GM10248 (cell line): ENCODE results near the gene GLIS1.

Experiments
- CTCF ChIA-PET: fragments of 300-600 bp; sonication (Branson Sonifier 250); formaldehyde crosslinking; extraction: SDS; loops from one replicate; lab custom pipeline; 2021; ENCODE audit warnings: antibody characterized with exemption; lab: Yijun Ruan, JAX
- POLR2A ChIA-PET: fragments of 350-650 bp; sonication (Branson Sonifier 250); formaldehyde crosslinking; extraction: SDS; loops from one replicate; lab custom pipeline; 2020; ENCODE audit warnings: antibody characterized with exemption; lab: Yijun Ruan, JAX
- DNase-seq: peaks from one replicate; pipeline ENCODE4 v3.0.0; 2012; ENCODE audit errors: extremely low spot score
- TF ChIP-seq, protein P1 (sequence below): IDR thresholded peaks from 2 replicates; pipeline ENCODE4 v1.5.1; 2012; ENCODE audit warnings: mild to moderate bottlenecking, low read depth; ENCODE audit errors: extremely low read depth, missing control alignments, control extremely low read depth

GLIS1 gene

DNA sequence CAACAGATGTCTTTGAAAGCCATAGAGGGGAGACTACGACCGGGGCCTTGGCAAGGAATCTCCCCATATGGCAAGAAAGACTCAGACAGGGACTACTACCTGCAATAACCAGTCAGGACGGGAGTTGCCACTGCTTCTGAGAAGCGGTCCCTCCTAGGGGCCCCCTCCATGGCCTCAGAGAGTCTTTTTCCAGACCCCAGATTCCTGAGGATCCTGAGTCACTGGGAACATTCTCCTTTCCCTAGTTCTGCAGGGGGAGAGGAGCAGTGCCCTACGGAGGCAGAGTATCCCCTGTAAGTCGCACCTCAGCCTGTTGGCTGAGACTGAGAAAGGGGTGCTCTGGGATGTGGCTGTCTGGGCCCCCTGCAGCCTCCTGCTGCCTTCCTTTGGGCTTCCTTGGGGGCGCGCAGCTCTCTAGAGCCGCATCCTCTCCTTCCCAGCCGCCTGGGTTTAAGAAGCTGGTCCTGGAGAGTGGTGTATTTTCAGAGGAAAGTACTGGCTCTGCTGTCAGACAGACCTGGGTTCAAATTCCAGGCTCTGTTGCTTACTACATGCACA lies 7.8 kb downstream of the GLIS1 start:
- TF ChIP-seq, protein P1, sequence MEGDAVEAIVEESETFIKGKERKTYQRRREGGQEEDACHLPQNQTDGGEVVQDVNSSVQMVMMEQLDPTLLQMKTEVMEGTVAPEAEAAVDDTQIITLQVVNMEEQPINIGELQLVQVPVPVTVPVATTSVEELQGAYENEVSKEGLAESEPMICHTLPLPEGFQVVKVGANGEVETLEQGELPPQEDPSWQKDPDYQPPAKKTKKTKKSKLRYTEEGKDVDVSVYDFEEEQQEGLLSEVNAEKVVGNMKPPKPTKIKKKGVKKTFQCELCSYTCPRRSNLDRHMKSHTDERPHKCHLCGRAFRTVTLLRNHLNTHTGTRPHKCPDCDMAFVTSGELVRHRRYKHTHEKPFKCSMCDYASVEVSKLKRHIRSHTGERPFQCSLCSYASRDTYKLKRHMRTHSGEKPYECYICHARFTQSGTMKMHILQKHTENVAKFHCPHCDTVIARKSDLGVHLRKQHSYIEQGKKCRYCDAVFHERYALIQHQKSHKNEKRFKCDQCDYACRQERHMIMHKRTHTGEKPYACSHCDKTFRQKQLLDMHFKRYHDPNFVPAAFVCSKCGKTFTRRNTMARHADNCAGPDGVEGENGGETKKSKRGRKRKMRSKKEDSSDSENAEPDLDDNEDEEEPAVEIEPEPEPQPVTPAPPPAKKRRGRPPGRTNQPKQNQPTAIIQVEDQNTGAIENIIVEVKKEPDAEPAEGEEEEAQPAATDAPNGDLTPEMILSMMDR = no peak
- ChIA-PET POLR2A (no interaction called here), CTCF (no interaction called here)
- DNase-seq = no peak

GRCh38 chr1:53730224-53730865 lies 8.6 kb downstream of the GLIS1 start:
- POLR2A ChIA-PET = no interaction called here
- DNase-seq = no peak
- TF ChIP-seq, protein P1 = no peak
- CTCF ChIA-PET = no interaction called here

- DNase-seq = no peak
- ChIA-PET POLR2A (no interaction called here), CTCF (no interaction called here)
- TF ChIP-seq, protein P1 = no peak
These were observed 9.3 kb downstream of the GLIS1 start for GRCh38 chr1:53729456-53730223.

- POLR2A ChIA-PET = no interaction called here
- TF ChIP-seq, protein P1 = no peak
- CTCF ChIA-PET = no interaction called here
- DNase-seq = no peak
These were observed 10.1 kb downstream of the GLIS1 start for GRCh38 chr1:53728702-53729455.

- no peak for DNase-seq
- TF ChIP-seq, protein P1 = no peak
- ChIA-PET CTCF (interaction anchor here (1.4 kb wide), 1 partner anchor 26 kb away, joined by 5 read pairs; no protein-coding TSS in a partner anchor), POLR2A (no interaction called here)
These were observed 10.8 kb downstream of the GLIS1 start for GRCh38 chr1:53728196-53728595.

GRCh38 chr1:53727461-53728092 lies 11.4 kb downstream of the GLIS1 start:
- DNase-seq = no peak
- ChIA-PET CTCF (interaction anchor here (1.4 kb wide), 1 partner anchor 26 kb away, joined by 5 read pairs; no protein-coding TSS in a partner anchor), POLR2A (interaction anchor here (0.6 kb wide), 1 partner anchor 41 kb away, joined by 3 read pairs; no protein-coding TSS in a partner anchor)
- TF ChIP-seq, protein P1 = no peak
